Endothelial cell of umbilical vein (primary cell): Measurements from ENCODE around the gene ANKLE2.

Experiments used
- EZH2 ChIP-seq: IDR thresholded peaks from 2 replicates; pipeline ENCODE4 v1.6.1; 2012; ENCODE audit warnings: borderline replicate concordance, low read depth, mild to moderate bottlenecking, moderate library complexity, low read length, inconsistent platforms; ENCODE audit not compliant: severe bottlenecking
- FOS ChIP-seq: IDR thresholded peaks from 2 replicates; pipeline ENCODE4 v1.6.1; 2011; ENCODE audit warnings: mild to moderate bottlenecking, low read length, moderate library complexity, borderline replicate concordance; ENCODE audit not compliant: insufficient read depth
- JUN ChIP-seq: IDR thresholded peaks from 2 replicates; pipeline ENCODE4 v1.6.1; 2011; ENCODE audit warnings: borderline replicate concordance, low read depth; ENCODE audit not compliant: insufficient read length, insufficient read depth
- POLR2A ChIP-seq: IDR thresholded peaks from 2 replicates; pipeline ENCODE4 v1.6.1; 2012; ENCODE audit warnings: low read depth, mild to moderate bottlenecking, control low read depth, low read length
- POLR2AphosphoS5 ChIP-seq: IDR thresholded peaks from 2 replicates; pipeline ENCODE4 v1.6.1; 2012; ENCODE audit warnings: low read depth, mild to moderate bottlenecking, control low read depth, low read length, moderate library complexity; ENCODE audit not compliant: insufficient read depth
- TF ChIP-seq, protein P1 (sequence below), 2 donors: IDR thresholded peaks; 1 replicate in 1 of 2; 2 replicates in 1 of 2; pipeline ENCODE4 v1.5.1; 2011; ENCODE audit warnings: low read length in 2 of 2, mild to moderate bottlenecking in 2 of 2, moderate library complexity in 2 of 2, control low read depth in 1 of 2, inconsistent platforms in 1 of 2, low read depth in 1 of 2; ENCODE audit not compliant: insufficient read depth in 1 of 2; ENCODE audit errors: extremely low read depth in 1 of 2
- TF ChIP-seq, protein P2 (sequence below): IDR thresholded peaks from 2 replicates; pipeline ENCODE4 v1.6.1; 2011; ENCODE audit not compliant: insufficient read depth, insufficient read length

DNA sequence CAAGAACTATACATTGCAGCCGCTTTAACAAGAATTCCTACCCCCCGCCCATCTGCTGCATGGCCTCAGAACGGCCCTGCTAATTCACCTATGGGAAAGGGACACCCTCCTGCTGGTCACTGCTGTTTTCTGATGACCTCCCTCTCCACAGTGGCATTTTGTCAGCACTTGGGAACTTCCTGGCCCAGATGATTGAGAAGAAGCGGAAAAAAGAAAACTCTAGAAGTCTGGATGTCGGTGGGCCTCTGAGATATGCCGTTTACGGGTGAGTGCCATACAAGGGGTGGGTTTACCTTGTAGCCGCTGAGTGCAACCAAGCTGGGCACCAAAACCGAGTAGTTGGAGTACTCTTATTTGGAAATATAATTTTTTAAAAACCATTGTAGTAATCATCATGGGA, 71.5 kb downstream of the ANKLE2 start:
- no peak for TF ChIP-seq FOS
- TF ChIP-seq POLR2AphosphoS5: no peak
- TF ChIP-seq, protein P1, sequence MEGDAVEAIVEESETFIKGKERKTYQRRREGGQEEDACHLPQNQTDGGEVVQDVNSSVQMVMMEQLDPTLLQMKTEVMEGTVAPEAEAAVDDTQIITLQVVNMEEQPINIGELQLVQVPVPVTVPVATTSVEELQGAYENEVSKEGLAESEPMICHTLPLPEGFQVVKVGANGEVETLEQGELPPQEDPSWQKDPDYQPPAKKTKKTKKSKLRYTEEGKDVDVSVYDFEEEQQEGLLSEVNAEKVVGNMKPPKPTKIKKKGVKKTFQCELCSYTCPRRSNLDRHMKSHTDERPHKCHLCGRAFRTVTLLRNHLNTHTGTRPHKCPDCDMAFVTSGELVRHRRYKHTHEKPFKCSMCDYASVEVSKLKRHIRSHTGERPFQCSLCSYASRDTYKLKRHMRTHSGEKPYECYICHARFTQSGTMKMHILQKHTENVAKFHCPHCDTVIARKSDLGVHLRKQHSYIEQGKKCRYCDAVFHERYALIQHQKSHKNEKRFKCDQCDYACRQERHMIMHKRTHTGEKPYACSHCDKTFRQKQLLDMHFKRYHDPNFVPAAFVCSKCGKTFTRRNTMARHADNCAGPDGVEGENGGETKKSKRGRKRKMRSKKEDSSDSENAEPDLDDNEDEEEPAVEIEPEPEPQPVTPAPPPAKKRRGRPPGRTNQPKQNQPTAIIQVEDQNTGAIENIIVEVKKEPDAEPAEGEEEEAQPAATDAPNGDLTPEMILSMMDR (IDR thresholded peaks at IDR 0.05; ENCODE audit: extremely low read depth in 1 of 2, insufficient read depth in 1 of 2, low read depth in 1 of 2, low read length in 2 of 2): no peak
- TF ChIP-seq, protein P2, sequence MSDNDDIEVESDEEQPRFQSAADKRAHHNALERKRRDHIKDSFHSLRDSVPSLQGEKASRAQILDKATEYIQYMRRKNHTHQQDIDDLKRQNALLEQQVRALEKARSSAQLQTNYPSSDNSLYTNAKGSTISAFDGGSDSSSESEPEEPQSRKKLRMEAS: no peak
- no peak for TF ChIP-seq EZH2
- TF ChIP-seq JUN: no peak
- no peak for TF ChIP-seq POLR2A
